Bronchial epithelial cell (primary cell): ENCODE results near the gene CMTM8. TPM values are rescaled to one million over a fixed set of nuclear protein-coding genes. Genes with fewer than 3 reads are reported as not detected.
"Not testable (repeated sequence)": the region's sequence is repeated elsewhere in the genome, so short reads cannot be mapped to it uniquely, and the experiment has no call there.

ENCODE experiments used
- DNase-seq: peaks from one replicate; pipeline ENCODE4 v3.0.0-alpha.2; 2010; ENCODE audit warnings: low read depth
- FAIRE-seq: peaks from 2 replicates; lab custom pipeline; 2011; peaks lifted over from hg19 to GRCh38; lab: Jason Lieb, UNC
- H3K27me3 ChIP-seq: 2 replicates; pipeline ENCODE4 v1.5.1; 2011; ENCODE audit warnings: low read length; ENCODE audit not compliant: control insufficient read depth, insufficient read depth
- H3K36me3 ChIP-seq: 2 replicates; pipeline ENCODE4 v1.5.1; 2011; ENCODE audit warnings: low read length; ENCODE audit not compliant: control insufficient read depth, insufficient read depth
- H3K4me3 ChIP-seq: 2 replicates; pipeline ENCODE4 v1.5.1; 2011; ENCODE audit warnings: mild to moderate bottlenecking, low read depth, low read length, control low read depth
- total RNA-seq: library from RNA; depleted of rRNA; stranded (reverse); fragments of >200 nt; gene quantifications from 2 replicates; pipeline ENCODE4 v1.2.1, GENCODE V29; 2014
- TF ChIP-seq, protein P1 (sequence below): IDR thresholded peaks from 2 replicates; pipeline ENCODE4 v1.5.1; 2011; ENCODE audit warnings: mild to moderate bottlenecking, moderate library complexity, low read length, control low read depth, inconsistent platforms; ENCODE audit not compliant: insufficient read depth, severe bottlenecking

CMTM8 gene
- total RNA-seq, 1 donor from 2014 or later = 0.79 TPM

DNA sequence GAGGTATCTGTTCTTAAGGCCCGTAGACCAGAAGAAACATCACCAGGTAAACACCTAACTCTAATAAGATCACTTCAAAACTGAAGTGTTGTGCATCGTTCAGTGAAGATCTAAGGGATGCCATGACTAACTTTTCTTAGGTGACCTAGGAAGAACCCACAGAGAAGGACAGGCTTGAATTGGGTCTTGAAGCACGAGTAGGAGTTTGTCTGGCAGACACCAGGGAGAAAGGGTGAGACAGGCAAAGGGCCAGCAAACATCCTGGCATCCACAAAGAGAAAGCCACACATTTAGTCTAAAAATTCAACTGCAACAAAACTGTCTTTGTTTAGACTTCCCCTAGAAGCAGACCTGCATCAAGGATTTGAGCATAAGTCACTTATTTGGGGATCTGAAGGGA lies 15.5 kb upstream of the CMTM8 start:
- peak; percentile 28 for FAIRE-seq
- TF ChIP-seq, protein P1, sequence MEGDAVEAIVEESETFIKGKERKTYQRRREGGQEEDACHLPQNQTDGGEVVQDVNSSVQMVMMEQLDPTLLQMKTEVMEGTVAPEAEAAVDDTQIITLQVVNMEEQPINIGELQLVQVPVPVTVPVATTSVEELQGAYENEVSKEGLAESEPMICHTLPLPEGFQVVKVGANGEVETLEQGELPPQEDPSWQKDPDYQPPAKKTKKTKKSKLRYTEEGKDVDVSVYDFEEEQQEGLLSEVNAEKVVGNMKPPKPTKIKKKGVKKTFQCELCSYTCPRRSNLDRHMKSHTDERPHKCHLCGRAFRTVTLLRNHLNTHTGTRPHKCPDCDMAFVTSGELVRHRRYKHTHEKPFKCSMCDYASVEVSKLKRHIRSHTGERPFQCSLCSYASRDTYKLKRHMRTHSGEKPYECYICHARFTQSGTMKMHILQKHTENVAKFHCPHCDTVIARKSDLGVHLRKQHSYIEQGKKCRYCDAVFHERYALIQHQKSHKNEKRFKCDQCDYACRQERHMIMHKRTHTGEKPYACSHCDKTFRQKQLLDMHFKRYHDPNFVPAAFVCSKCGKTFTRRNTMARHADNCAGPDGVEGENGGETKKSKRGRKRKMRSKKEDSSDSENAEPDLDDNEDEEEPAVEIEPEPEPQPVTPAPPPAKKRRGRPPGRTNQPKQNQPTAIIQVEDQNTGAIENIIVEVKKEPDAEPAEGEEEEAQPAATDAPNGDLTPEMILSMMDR = no peak
- no peaks in the 10 kb centered on the region for H3K27me3 ChIP-seq
- no peak overlapping the region for H3K4me3 ChIP-seq
- H3K36me3 ChIP-seq = no peaks in the 10 kb centered on the region
- no peak for DNase-seq

- FAIRE-seq (no peak), DNase-seq (no peak)
- no peaks in the 10 kb centered on the region for H3K27me3 ChIP-seq
- H3K4me3 ChIP-seq = no peak overlapping the region
- no peaks in the 10 kb centered on the region for H3K36me3 ChIP-seq
- TF ChIP-seq, protein P1 = no peak
Observed at GRCh38 chr3:32224016-32224516, 14.4 kb upstream of the CMTM8 start.

DNA sequence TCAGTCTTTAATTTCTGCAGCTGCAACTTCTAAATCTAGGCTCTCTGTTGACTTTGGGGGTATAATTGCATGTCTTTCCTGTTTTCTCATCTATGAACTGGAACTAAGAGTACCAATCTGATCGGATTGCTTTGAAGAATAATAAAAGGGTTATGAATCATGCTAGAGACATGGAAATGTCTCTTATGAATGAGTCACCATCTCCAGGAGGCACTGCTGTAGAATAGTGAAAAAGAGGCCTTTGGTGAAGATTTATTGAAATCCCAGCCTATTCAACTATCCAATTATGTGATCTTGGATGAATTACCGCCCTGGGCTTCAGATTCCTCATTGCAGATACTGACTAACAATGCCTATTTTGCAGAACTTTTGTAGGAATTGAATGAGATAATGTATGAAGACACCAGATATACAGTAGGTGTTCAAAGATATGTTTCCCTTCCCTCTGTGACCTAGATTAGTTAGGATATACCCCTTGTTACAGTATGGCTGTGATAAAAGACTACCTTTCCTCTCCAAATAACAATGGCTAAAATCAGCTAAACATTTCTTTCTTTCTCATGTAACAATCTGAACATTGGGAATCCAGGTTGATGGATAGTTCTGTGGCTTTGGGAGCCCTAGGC lies 11.5 kb upstream of the CMTM8 start:
- TF ChIP-seq, protein P1 = no peak
- FAIRE-seq = no peak
- peak; percentile 82 for DNase-seq
- no peak overlapping the region for H3K4me3 ChIP-seq
- H3K36me3 ChIP-seq = no peaks in the 10 kb centered on the region
- no peaks in the 10 kb centered on the region for H3K27me3 ChIP-seq

GRCh38 chr3:32228743-32229142 lies 9.7 kb upstream of the CMTM8 start:
- not testable (repeated sequence) for H3K36me3 ChIP-seq, H3K4me3 ChIP-seq, H3K27me3 ChIP-seq, FAIRE-seq, DNase-seq

DNA sequence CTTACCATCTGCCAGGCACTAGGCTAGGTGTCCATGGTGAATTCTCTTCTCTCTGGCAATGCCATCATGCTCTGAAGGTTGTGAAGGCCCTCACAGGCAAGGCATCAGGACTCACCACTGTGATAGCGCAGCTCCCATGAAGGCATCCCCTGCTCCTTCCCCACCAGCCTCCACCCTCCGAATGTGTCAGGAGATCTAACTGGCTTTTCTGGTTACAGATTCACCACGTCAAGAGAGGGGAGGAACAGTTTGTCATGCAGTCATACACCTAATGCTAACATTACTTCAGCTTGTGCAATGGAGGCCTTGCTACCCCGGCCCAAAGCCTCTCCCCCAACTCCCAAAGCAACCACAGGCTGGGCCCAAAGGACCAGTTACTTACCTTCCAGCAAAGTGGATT lies 8.9 kb upstream of the CMTM8 start:
- Histone ChIP-seq H3K4me3 (no peak overlapping the region), H3K36me3 (no peaks in the 10 kb centered on the region), H3K27me3 (no peaks in the 10 kb centered on the region)
- TF ChIP-seq, protein P1 = no peak
- FAIRE-seq (no peak), DNase-seq (peak; percentile 33)

DNA sequence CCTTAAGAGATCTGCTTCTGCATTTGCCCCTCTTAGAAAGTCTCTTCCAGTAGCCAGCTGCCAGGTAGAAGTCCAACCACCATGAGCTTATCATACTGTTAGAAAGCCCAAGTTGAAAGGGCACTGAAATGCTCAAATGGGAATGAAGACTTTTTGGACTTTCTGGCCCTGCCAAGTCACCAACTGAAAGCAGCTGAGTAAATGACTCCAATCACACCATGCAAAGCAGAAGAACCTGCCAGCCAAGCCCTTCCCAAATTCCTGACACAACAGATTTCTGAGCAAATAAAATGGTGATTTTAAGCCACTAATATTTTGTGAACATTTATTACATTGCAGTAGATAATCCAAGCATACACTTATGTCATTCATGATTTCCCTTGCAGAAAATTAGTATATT lies 2.1 kb upstream of the CMTM8 start:
- H3K4me3 ChIP-seq = no peak overlapping the region
- TF ChIP-seq, protein P1 = no peak
- FAIRE-seq = no peak
- no peak for DNase-seq
- H3K27me3 ChIP-seq = no peaks in the 10 kb centered on the region
- no peaks in the 10 kb centered on the region for H3K36me3 ChIP-seq
